Kidney (tissue), 14 donors: ENCODE measurements around the gene TSSK6. TPM values are rescaled to one million over a fixed set of nuclear protein-coding genes. Genes with fewer than 3 reads are reported as not detected.

Source experiments
- DNase-seq, 5 donors: peaks; one replicate each; pipeline ENCODE4 v3.0.0-alpha.2; 2013 to 2020
- FAIRE-seq: peaks from 2 replicates; lab custom pipeline; 2012; peaks lifted over from hg19 to GRCh38; lab: Jason Lieb, UNC
- H3K27ac ChIP-seq, 2 donors: one replicate each; pipeline ENCODE4 v1.7.0; 2013; ENCODE audit warnings: low read depth in 2 of 2, low read length in 2 of 2, inconsistent platforms in 1 of 2
- H3K27me3 ChIP-seq: one replicate; pipeline ENCODE4 v1.7.1; 2013; ENCODE audit warnings: low read length, inconsistent platforms; ENCODE audit not compliant: control insufficient read depth, insufficient read depth
- H3K36me3 ChIP-seq, 3 donors: one replicate each; pipeline versions ENCODE4 v1.7.0 to v1.7.1; 2013; ENCODE audit warnings: low read length in 3 of 3, control low read depth in 1 of 3, inconsistent platforms in 1 of 3; ENCODE audit not compliant: insufficient read depth in 3 of 3, control insufficient read depth in 2 of 3
- H3K4me1 ChIP-seq, 3 donors: one replicate each; pipeline versions ENCODE4 v1.7.0 to v1.7.1; 2013; ENCODE audit warnings: low read length in 3 of 3, inconsistent platforms in 1 of 3, low read depth in 1 of 3; ENCODE audit not compliant: control insufficient read depth in 2 of 3, insufficient read depth in 2 of 3
- H3K4me3 ChIP-seq, 3 donors: one replicate each; pipeline versions ENCODE4 v1.7.0 to v1.8.1; 2013; ENCODE audit warnings: low read length in 3 of 3, control low read depth in 1 of 3, inconsistent platforms in 1 of 3
- H3K9ac ChIP-seq, 3 donors: one replicate each; pipeline versions ENCODE4 v1.7.0 to v1.7.1; 2013; ENCODE audit warnings: low read length in 3 of 3, control low read depth in 1 of 3, inconsistent platforms in 1 of 3
- H3K9me3 ChIP-seq, 3 donors: one replicate each; pipeline versions ENCODE4 v1.7.0 to v1.7.1; 2013; ENCODE audit warnings: low read length in 3 of 3, control low read depth in 1 of 3, inconsistent platforms in 1 of 3; ENCODE audit not compliant: control insufficient read depth in 2 of 3, insufficient read depth in 1 of 3
- intact Hi-C: fragments of 100-400 bp; cut with DNase I; formaldehyde crosslinking; loops from one replicate; pipeline ENCODE4 v1.11.1; 2022
- polyA plus RNA-seq: library from polyadenylated mRNA; stranded (reverse); fragments of 350-450 nt; fragmentation: Illumina TruSeq; extraction: RNeasy Lipid Tissue Mini Kit (QIAGEN cat#74804); gene quantifications from one replicate; pipeline ENCODE4 v1.2.3, GENCODE V29; 2014; ENCODE audit warnings: low read depth, low replicate concordance; ENCODE audit not compliant: insufficient read depth
- total RNA-seq: library from RNA; stranded (reverse); fragmentation: NEBNext Ultra II Directional; extraction: Animal tissue kit (Norgen Biotek cat#: 25700); gene quantifications from one replicate; pipeline ENCODE4 v1.2.1, GENCODE V29; 2021
- TF ChIP-seq, protein P1 (sequence below): IDR thresholded peaks from 3 replicates; pipeline ENCODE4 v1.5.1; 2012; ENCODE audit warnings: mild to moderate bottlenecking, moderate library complexity, borderline replicate concordance; ENCODE audit not compliant: insufficient read depth; ENCODE audit errors: extremely low read depth
- donor health status: control.
- donor health status: control.
- donor health status: control.
- donor health status: control.
- donor health status: control.
- donor health status: DM: yes; HTN: yes; CAD: no.
- donor health status: Normal renal cell carcinoma (clear cell type).

The TSSK6 gene
- total and polyA plus RNA-seq, 2 donors from 2014 or later = 1.4 to 3.7 TPM

DNA sequence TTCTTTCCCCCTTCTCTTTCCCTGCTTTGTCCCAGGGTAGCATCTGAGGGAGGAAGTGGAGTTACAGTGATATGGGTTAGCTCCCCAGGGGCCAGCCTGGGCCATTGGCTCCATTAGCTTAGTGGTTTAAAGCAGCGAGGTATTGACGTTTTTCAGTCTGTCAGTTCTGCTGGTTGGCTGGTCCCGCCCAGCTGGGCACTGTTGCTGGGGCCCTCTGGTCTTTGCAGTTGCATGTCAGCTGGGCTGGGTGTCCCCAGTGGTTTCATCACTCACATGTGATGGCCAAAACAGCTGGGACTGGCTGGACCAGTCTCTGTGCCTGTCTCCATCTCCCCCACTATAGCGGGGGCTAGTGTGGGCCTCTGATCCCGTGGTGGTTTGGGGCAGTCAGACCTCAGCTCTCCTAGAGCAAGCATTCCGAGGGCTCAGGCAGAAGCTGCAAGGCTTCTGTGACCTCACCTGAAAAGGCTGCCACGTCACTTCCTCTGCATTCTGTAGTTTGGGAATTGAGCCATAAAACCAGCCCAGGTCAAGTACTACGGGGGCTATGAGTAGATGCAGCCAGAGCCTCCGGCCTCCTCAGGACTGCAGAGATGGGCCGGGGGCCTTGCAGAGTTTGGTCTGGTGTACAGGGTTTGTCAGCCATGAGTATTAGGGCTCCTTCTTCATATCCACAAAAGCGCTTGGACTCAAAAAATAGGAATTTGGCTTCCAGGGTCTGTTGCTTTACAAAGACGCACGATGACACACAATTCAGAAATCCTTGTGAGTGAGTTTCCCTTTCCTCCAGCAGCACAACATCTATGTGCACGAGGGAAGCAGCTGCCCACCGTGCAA is 30.0 kb downstream of the TSSK6 start:
- TF ChIP-seq, protein P1, sequence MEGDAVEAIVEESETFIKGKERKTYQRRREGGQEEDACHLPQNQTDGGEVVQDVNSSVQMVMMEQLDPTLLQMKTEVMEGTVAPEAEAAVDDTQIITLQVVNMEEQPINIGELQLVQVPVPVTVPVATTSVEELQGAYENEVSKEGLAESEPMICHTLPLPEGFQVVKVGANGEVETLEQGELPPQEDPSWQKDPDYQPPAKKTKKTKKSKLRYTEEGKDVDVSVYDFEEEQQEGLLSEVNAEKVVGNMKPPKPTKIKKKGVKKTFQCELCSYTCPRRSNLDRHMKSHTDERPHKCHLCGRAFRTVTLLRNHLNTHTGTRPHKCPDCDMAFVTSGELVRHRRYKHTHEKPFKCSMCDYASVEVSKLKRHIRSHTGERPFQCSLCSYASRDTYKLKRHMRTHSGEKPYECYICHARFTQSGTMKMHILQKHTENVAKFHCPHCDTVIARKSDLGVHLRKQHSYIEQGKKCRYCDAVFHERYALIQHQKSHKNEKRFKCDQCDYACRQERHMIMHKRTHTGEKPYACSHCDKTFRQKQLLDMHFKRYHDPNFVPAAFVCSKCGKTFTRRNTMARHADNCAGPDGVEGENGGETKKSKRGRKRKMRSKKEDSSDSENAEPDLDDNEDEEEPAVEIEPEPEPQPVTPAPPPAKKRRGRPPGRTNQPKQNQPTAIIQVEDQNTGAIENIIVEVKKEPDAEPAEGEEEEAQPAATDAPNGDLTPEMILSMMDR = no peak
- FAIRE-seq (no peak), DNase-seq (peak in 3 of 5 donors; percentile 29 to 75 (median 42))
- Histone ChIP-seq H3K4me3 (no peak overlapping the region), H3K36me3 (peaks cover 0 to 6% (median 2%) of the 10 kb centered on the region in 3 donors), H3K9me3 (no peaks in the 10 kb centered on the region), H3K9ac (peak overlapping the region in 1 of 3 donors; percentile 26), H3K27ac (no peak overlapping the region), H3K27me3 (no peaks in the 10 kb centered on the region), H3K4me1 (peaks cover 10 to 52% (median 45%) of the 10 kb centered on the region in 3 donors)
- intact Hi-C loops = no loop called here

DNA sequence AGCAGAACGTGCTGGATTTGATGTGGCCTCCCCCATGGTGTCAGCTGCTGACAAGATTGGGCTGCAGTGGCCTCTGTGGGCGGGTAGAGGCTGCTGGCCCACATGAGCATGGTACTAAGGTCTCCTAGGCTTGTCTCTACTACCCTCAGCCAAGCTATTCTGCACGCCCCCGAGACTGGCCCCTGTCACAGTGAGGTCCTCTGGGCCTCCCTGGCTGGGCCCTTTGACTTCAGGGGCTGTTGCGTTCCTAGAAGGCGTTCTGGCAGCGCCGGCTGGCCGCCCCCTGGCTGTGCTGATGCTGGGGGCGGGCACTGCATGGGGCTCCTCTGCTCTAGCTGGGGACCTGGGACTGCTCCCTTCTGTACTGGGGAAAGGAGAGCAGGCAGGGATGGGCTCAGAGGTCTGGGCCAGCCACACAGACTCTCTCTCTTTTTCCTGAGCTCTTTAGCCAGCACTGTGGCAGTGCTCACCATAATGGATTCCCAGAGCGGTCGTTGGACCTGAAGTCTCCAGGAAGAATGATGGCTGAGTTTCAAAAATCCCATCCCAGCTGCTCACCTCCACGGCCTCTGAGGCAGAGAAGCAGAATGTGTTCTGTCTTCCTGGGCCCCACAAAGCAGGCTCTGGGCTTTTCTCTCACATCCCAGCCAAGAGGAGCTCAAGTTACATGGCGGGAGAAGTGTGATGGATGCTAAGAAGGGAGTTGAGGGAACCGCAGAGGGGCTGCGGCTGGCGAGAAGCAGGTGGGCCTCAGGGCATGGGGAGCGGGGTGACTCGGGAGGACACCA is 32.3 kb downstream of the TSSK6 start:
- intact Hi-C loops = no loop called here
- peaks cover 0 to 30% (median 23%) of the 10 kb centered on the region in 3 donors for H3K4me1 ChIP-seq
- no peak overlapping the region for H3K27ac ChIP-seq
- DNase-seq (peak in 4 of 5 donors; percentile 57 to 89 (median 72)), FAIRE-seq (no peak)
- no peak overlapping the region for H3K9ac ChIP-seq
- no peak overlapping the region for H3K4me3 ChIP-seq
- peaks cover 0 to 9% (median 4%) of the 10 kb centered on the region in 3 donors for H3K36me3 ChIP-seq
- TF ChIP-seq, protein P1 = no peak
- no peaks in the 10 kb centered on the region for H3K9me3 ChIP-seq
- no peaks in the 10 kb centered on the region for H3K27me3 ChIP-seq

DNA sequence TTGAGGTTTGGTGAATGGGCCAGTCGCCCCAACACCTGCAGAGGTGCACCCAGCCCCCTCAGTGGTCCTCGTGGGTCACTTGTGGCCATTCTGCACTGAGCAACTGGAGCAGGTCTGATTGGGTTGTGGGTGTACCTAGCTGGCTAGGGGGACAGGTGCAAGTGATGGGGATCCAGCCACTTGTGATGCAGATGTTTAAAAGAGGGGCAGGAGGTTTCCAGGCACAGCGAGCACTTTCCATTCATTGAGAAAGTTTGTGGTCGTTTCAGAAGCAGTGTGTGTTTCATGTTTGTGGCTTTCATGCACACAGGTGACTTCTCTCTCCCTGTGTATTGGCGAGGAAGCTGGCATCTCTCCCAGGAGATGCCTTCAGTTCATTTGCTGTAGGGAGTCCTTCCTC is 34.7 kb downstream of the TSSK6 start:
- Histone ChIP-seq H3K4me3 (no peak overlapping the region), H3K9me3 (no peaks in the 10 kb centered on the region), H3K4me1 (peaks cover 0 to 10% (median 10%) of the 10 kb centered on the region in 3 donors), H3K27me3 (no peaks in the 10 kb centered on the region), H3K27ac (no peak overlapping the region), H3K36me3 (peaks cover 0 to 9% (median 4%) of the 10 kb centered on the region in 3 donors), H3K9ac (no peak overlapping the region)
- no peak for FAIRE-seq
- intact Hi-C loops = no loop called here
- no peak for DNase-seq
- TF ChIP-seq, protein P1 = no peak
